A549 (cell line): ENCODE results near the gene GSTT2B. TPM values are rescaled to one million over a fixed set of nuclear protein-coding genes. Genes with fewer than 3 reads are reported as not detected.

Experiments used
- ATAC-seq, 2 experiments: fragments of 200-7000 bp in 1 of 2; fragments of >200 bp in 1 of 2; cut with Nextera tagmentation in 1 of 2; cut with Tn5 transposase in 1 of 2; 3 replicates each; pipeline versions ENCODE4 v1.8.0 to v1.9.1; 2018 to 2020; ENCODE audit warnings: mild to moderate bottlenecking in 1 of 2, moderate library complexity in 1 of 2
- CTCF ChIA-PET: fragments of 300-600 bp; sonication (Branson Sonifier 250); formaldehyde crosslinking; extraction: SDS; loops from one replicate; lab custom pipeline; 2021; ENCODE audit warnings: antibody characterized with exemption, inconsistent platforms; lab: Yijun Ruan, JAX
- POLR2A ChIA-PET: fragments of 350-600 bp; formaldehyde crosslinking; extraction: SDS; loops from one replicate; lab custom pipeline; 2021; ENCODE audit warnings: antibody characterized with exemption, inconsistent platforms; lab: Yijun Ruan, JAX
- DNase-seq, 2 experiments: peaks; one replicate each; pipeline versions ENCODE4 v3.0.0 to v3.0.0-alpha.2; 2011 to 2016; ENCODE audit warnings: low read depth in 1 of 2, low spot score in 1 of 2
- FAIRE-seq: peaks from 2 replicates; lab custom pipeline; 2011; peaks lifted over from hg19 to GRCh38; lab: Jason Lieb, UNC
- H3K27ac ChIP-seq, 2 experiments: fragments of >200 bp; sonication (Bioruptor Twin); formaldehyde crosslinking; 3 replicates each; pipeline ENCODE4 v1.5.1; 2016 to 2017
- H3K4me1 ChIP-seq: fragments of >200 bp; sonication (Bioruptor Twin); formaldehyde crosslinking; 3 replicates; pipeline ENCODE4 v1.6.1; 2016
- H3K4me2 ChIP-seq: fragments of >200 bp; sonication (Bioruptor Twin); formaldehyde crosslinking; 3 replicates; pipeline ENCODE4 v1.6.1; 2016
- H3K4me3 ChIP-seq: fragments of >200 bp; sonication (Bioruptor Twin); formaldehyde crosslinking; 3 replicates; pipeline ENCODE4 v1.5.1; 2016
- H3K9me3 ChIP-seq: fragments of >200 bp; sonication (Bioruptor Twin); formaldehyde crosslinking; 3 replicates; pipeline ENCODE4 v1.6.1; 2016
- BHLHE40 ChIP-seq: IDR thresholded peaks from 2 replicates; pipeline ENCODE4 v1.6.1; 2012; ENCODE audit warnings: low read depth, low read length, inconsistent platforms
- CBX8 ChIP-seq: fragments of 200-600 bp; sonication (generic); IDR thresholded peaks from 2 replicates; pipeline ENCODE4 v1.6.1; 2016
- EP300 ChIP-seq, 2 experiments: fragments of >200 bp; sonication (Bioruptor Twin); formaldehyde crosslinking; IDR thresholded peaks; 2 replicates in 1 of 2; 3 replicates in 1 of 2; pipeline ENCODE4 v1.6.1; 2016 to 2017
- ESRRA ChIP-seq: fragments of 150-350 bp; IDR thresholded peaks from 2 replicates; pipeline ENCODE4 v1.6.1; 2014; ENCODE audit warnings: mild to moderate bottlenecking, low read length, borderline replicate concordance
- HEYL ChIP-seq: fragments of 250-450 bp; sonication (Bioruptor Pico); IDR thresholded peaks from 2 replicates; pipeline ENCODE4 v1.8.0; 2021; ENCODE audit warnings: mild to moderate bottlenecking, moderate library complexity
- JUN ChIP-seq, 2 experiments: fragments of >200 bp; sonication (Bioruptor Twin); formaldehyde crosslinking; IDR thresholded peaks; 2 replicates in 1 of 2; 3 replicates in 1 of 2; pipeline ENCODE4 v1.6.1; 2016 to 2017
- JUNB ChIP-seq: fragments of >200 bp; sonication (Bioruptor Twin); formaldehyde crosslinking; IDR thresholded peaks from 2 replicates; pipeline ENCODE4 v1.6.1; 2016
- MYC ChIP-seq: IDR thresholded peaks from 2 replicates; pipeline ENCODE4 v1.6.1; 2012; ENCODE audit warnings: mild to moderate bottlenecking, inconsistent platforms, low read length, improper control_type of control experiment, borderline replicate concordance
- NPAS2 ChIP-seq: fragments of 250-450 bp; sonication (Bioruptor Pico); IDR thresholded peaks from 2 replicates; pipeline ENCODE4 v1.8.0; 2022; ENCODE audit warnings: mild to moderate bottlenecking, moderate library complexity, borderline replicate concordance
- PHF8 ChIP-seq: fragments of 200-600 bp; sonication (generic); IDR thresholded peaks from 2 replicates; pipeline ENCODE4 v1.6.1; 2016; ENCODE audit warnings: low read depth, mild to moderate bottlenecking, antibody characterized with exemption, moderate library complexity, borderline replicate concordance
- POLR2AphosphoS2 ChIP-seq: conservative IDR thresholded peaks from 2 replicates; pipeline ENCODE4 v1.6.1; 2012; ENCODE audit warnings: low read length, improper control_type of control experiment, inconsistent platforms
- RAD21 ChIP-seq, 2 experiments: fragments of >200 bp in 1 of 2; sonication (Bioruptor Twin) in 1 of 2; formaldehyde crosslinking in 1 of 2; IDR thresholded peaks in 1 of 2; conservative IDR thresholded peaks in 1 of 2; 2 replicates in 1 of 2; 3 replicates in 1 of 2; pipeline ENCODE4 v1.6.1; 2012 to 2018; ENCODE audit warnings: inconsistent platforms in 1 of 2
- RARB ChIP-seq: fragments of 250-450 bp; sonication (Bioruptor Pico); IDR thresholded peaks from 2 replicates; pipeline ENCODE4 v1.8.0; 2021; ENCODE audit warnings: mild to moderate bottlenecking, moderate library complexity
- RCOR1 ChIP-seq: fragments of 150-350 bp; IDR thresholded peaks from 2 replicates; pipeline ENCODE4 v1.6.1; 2014; ENCODE audit warnings: antibody characterized with exemption, low read length, low read depth
- RFX5 ChIP-seq: fragments of 450-650 bp; IDR thresholded peaks from 2 replicates; pipeline ENCODE4 v1.7.1; 2014; ENCODE audit warnings: antibody characterized with exemption, mild to moderate bottlenecking, moderate library complexity
- RNF2 ChIP-seq: fragments of 200-600 bp; sonication (generic); IDR thresholded peaks from 2 replicates; pipeline ENCODE4 v1.6.1; 2016; ENCODE audit warnings: low read depth, mild to moderate bottlenecking, antibody characterized with exemption, moderate library complexity, borderline replicate concordance
- SMC3 ChIP-seq: fragments of >200 bp; sonication (Bioruptor Twin); formaldehyde crosslinking; IDR thresholded peaks from 3 replicates; pipeline ENCODE4 v1.6.1; 2018; ENCODE audit warnings: inconsistent platforms
- SREBF2 ChIP-seq: fragments of 450-650 bp; IDR thresholded peaks from 2 replicates; pipeline ENCODE4 v1.6.1; 2014; ENCODE audit warnings: mild to moderate bottlenecking, moderate library complexity
- ZC3H11A ChIP-seq: fragments of 450-650 bp; IDR thresholded peaks from 2 replicates; pipeline ENCODE4 v1.6.1; 2014; ENCODE audit warnings: antibody characterized with exemption, mild to moderate bottlenecking
- WGBS: methylation state at CpG from one replicate; pipeline ENCODE4 v1.1.6; 2017; ENCODE audit errors: missing lambda C conversion rate; 5-methylcytosine and 5-hydroxymethylcytosine counted together
- polyA plus RNA-seq, 4 experiments: library from polyadenylated mRNA; depleted of rRNA in 3 of 4; stranded (reverse); fragments of >200 nt; fragmentation: RNase III in 1 of 4; extraction: RNeasy Plus Mini Kit Qiagen cat#74134 plus additional on column Dnase treatment in 1 of 4; gene quantifications; 2 replicates in 3 of 4; 3 replicates in 1 of 4; pipeline ENCODE4 v1.2.3, GENCODE V29; 2011 to 2017
- TF ChIP-seq, protein P1 (sequence below): fragments of 250-450 bp; sonication (Bioruptor Pico); IDR thresholded peaks from 2 replicates; pipeline ENCODE4 v1.5.0; 2021; ENCODE audit warnings: mild to moderate bottlenecking, moderate library complexity, borderline replicate concordance
- TF ChIP-seq, protein P2 (sequence below): IDR thresholded peaks from 2 replicates; pipeline ENCODE4 v1.6.1; 2012
- TF ChIP-seq, protein P3 (sequence below): fragments of 200-600 bp; sonication (generic); IDR thresholded peaks from 2 replicates; pipeline ENCODE4 v1.6.1; 2016; ENCODE audit warnings: antibody characterized with exemption, mild to moderate bottlenecking, moderate library complexity
- TF ChIP-seq, protein P4 (sequence below): fragments of 450-650 bp; IDR thresholded peaks from 2 replicates; pipeline ENCODE4 v1.6.1; 2014; ENCODE audit warnings: antibody characterized with exemption

Gene GSTT2B
- polyA plus RNA-seq, 2 of the 4 experiments (the other 2 are of a cell fraction): 0.30 to 0.50 TPM

DNA sequence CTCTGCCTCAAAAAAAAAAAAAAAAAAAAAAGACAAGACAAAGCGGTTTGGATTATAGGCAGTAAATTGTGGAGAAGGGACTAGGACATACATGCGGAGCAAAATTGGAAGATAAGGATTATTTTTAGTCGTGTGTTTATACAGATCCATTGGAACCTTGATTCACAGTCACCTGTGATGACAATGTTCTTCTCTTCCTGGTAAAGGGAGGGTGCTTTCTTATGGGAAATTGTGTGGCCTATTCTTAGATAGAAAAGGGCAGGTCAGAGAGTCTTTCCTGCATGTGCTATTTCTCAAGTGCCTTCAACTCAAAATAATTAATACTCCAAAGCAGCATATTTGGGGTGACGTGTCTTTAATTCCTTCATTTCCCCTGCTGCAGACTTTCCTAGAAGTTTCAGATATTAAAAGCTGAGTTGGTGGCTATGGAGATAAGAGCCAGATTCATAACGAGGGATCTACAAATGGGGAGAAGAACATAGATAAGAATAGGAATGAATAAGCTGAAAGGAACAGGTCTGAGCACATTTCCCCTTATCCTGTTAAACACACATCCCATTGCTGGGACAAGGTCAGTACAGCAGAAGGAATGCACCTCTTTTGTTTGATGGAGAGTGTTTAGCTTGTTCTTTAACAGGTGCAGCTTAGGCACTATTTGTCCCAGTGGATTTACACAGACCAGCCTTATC, 22.5 kb downstream of the GSTT2B start (continued):
- TF ChIP-seq, protein P1, sequence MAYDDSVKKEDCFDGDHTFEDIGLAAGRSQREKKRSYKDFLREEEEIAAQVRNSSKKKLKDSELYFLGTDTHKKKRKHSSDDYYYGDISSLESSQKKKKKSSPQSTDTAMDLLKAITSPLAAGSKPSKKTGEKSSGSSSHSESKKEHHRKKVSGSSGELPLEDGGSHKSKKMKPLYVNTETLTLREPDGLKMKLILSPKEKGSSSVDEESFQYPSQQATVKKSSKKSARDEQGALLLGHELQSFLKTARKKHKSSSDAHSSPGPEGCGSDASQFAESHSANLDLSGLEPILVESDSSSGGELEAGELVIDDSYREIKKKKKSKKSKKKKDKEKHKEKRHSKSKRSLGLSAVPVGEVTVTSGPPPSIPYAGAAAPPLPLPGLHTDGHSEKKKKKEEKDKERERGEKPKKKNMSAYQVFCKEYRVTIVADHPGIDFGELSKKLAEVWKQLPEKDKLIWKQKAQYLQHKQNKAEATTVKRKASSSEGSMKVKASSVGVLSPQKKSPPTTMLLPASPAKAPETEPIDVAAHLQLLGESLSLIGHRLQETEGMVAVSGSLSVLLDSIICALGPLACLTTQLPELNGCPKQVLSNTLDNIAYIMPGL: no peak
- TF ChIP-seq, all 56 proteins: peak for 0

DNA sequence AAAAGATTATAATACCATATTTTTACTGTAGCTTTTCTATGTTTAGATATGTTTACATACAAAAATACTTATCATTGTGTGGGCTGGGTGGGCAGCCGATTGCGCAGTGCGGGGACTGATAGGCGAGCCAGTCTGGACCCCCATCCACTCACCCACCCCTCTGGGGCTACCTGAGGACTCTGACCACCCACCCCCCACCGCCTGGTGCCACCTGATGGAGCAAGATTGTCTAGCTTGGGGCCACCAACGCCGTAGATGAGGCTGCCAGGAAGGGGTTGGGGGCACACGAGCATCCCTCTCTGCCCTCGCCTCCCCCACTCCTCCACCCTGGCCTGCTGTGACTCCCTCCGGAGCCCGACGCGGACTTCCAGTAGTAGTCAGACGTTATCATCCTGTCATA, 34.4 kb downstream of the GSTT2B start:
- Histone ChIP-seq H3K4me3 (no peak overlapping the region), H3K4me1 (peaks cover 7% of the 10 kb centered on the region; the same call in 2 of the 3 replicates)
- FAIRE-seq: no peak
- CTCF ChIA-PET: interaction anchor here (1.0 to 1.4 kb wide), 2 partner anchors 25 to 37 kb away, joined by 3 read pairs; no protein-coding TSS in a partner anchor
- TF ChIP-seq HEYL (no peak), EP300 (IDR thresholded peaks at IDR 0.05) (no peak), RARB (CRISPR knock-in tag) (no peak), ZC3H11A (no peak), BHLHE40 (no peak)
- TF ChIP-seq, protein P2, sequence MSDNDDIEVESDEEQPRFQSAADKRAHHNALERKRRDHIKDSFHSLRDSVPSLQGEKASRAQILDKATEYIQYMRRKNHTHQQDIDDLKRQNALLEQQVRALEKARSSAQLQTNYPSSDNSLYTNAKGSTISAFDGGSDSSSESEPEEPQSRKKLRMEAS: no peak
- TF ChIP-seq, protein P3, sequence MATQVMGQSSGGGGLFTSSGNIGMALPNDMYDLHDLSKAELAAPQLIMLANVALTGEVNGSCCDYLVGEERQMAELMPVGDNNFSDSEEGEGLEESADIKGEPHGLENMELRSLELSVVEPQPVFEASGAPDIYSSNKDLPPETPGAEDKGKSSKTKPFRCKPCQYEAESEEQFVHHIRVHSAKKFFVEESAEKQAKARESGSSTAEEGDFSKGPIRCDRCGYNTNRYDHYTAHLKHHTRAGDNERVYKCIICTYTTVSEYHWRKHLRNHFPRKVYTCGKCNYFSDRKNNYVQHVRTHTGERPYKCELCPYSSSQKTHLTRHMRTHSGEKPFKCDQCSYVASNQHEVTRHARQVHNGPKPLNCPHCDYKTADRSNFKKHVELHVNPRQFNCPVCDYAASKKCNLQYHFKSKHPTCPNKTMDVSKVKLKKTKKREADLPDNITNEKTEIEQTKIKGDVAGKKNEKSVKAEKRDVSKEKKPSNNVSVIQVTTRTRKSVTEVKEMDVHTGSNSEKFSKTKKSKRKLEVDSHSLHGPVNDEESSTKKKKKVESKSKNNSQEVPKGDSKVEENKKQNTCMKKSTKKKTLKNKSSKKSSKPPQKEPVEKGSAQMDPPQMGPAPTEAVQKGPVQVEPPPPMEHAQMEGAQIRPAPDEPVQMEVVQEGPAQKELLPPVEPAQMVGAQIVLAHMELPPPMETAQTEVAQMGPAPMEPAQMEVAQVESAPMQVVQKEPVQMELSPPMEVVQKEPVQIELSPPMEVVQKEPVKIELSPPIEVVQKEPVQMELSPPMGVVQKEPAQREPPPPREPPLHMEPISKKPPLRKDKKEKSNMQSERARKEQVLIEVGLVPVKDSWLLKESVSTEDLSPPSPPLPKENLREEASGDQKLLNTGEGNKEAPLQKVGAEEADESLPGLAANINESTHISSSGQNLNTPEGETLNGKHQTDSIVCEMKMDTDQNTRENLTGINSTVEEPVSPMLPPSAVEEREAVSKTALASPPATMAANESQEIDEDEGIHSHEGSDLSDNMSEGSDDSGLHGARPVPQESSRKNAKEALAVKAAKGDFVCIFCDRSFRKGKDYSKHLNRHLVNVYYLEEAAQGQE: no peak
- TF ChIP-seq, all 56 proteins: peak for 0
- DNase-seq (no peak), ATAC-seq (no peak)
- POLR2A ChIA-PET: no interaction called here
- Histone ChIP-seq H3K9me3 (peaks cover 13% of the 10 kb centered on the region; the same call in 2 of the 3 replicates), H3K27ac (no peak overlapping the region), H3K4me2 (no peak overlapping the region)
- 37% methylated on average over 14 of the region's 14 CpGs for WGBS

DNA sequence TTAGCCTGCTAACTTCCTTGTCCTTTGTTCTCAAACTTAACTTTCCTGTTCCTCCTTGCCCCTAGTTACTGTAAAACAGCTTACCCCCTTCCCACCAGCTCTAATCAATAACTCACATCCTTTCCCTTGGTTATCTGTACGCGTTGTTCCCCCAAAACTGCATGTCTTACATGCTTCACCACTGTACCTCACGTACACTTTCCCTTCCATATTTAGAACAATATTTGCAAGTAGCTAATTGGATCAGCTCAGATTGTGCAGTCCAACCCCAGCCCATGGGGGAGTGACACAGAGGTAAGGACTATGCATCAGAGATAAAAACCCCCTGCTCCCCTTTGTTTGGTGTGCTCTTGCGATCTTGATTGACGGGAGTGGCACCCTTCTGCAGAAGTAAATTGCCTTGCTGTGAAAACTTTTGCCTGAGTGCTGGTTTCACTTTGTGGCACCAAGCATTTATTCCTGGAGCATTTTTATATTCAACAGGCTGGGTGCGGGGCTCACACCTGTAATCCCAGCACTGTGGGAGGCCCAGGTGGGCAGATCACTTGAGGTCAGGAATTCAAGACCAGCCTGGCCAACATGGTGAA, 35.9 kb downstream of the GSTT2B start:
- peaks cover 13% of the 10 kb centered on the region; the same call in 2 of the 3 replicates for H3K9me3 ChIP-seq
- DNase-seq (no peak), FAIRE-seq (no peak), ATAC-seq (no peak)
- POLR2A ChIA-PET: no interaction called here
- no peak overlapping the region for H3K4me2 ChIP-seq
- peaks cover 14% of the 10 kb centered on the region; the same call in 2 of the 3 replicates for H3K4me1 ChIP-seq
- 72% methylated on average over 4 of the region's 6 CpGs for WGBS
- H3K4me3 ChIP-seq: no peak overlapping the region
- H3K27ac ChIP-seq: no peak overlapping the region
- CTCF ChIA-PET: interaction anchor here (1.0 kb wide), 1 partner anchor 38 kb away, joined by 3 read pairs; no protein-coding TSS in a partner anchor
- TF ChIP-seq SREBF2 (no peak), JUNB (no peak), POLR2AphosphoS2 (no peak), JUN (IDR thresholded peaks at IDR 0.05) (no peak), CBX8 (no peak), BHLHE40 (no peak), ESRRA (no peak), ZC3H11A (no peak), RCOR1 (no peak), MYC (no peak), PHF8 (no peak), RAD21 (conservative IDR thresholded peaks at IDR 0.05 in 1 of 2, IDR thresholded peaks at IDR 0.05 in 1 of 2) (no peak), SMC3 (no peak), RNF2 (no peak), NPAS2 (CRISPR knock-in tag) (no peak), RFX5 (no peak)
- TF ChIP-seq, protein P4, sequence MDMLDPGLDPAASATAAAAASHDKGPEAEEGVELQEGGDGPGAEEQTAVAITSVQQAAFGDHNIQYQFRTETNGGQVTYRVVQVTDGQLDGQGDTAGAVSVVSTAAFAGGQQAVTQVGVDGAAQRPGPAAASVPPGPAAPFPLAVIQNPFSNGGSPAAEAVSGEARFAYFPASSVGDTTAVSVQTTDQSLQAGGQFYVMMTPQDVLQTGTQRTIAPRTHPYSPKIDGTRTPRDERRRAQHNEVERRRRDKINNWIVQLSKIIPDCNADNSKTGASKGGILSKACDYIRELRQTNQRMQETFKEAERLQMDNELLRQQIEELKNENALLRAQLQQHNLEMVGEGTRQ: no peak
- TF ChIP-seq, protein P3: no peak
